Osteoblast (primary cell): ENCODE data around the gene ASIC3. TPM values are rescaled to one million over a fixed set of nuclear protein-coding genes. Genes with fewer than 3 reads are reported as not detected.

Experiments
- DNase-seq: peaks from one replicate; pipeline ENCODE4 v3.0.0; 2011; ENCODE audit warnings: low spot score, mixed read lengths; ENCODE audit not compliant: insufficient read length; ENCODE audit errors: missing footprints
- H2AFZ ChIP-seq: 2 replicates; pipeline ENCODE4 v1.6.0; 2011; ENCODE audit warnings: mild to moderate bottlenecking, low read length
- H3K27ac ChIP-seq: 2 replicates; pipeline ENCODE4 v1.5.1; 2011; ENCODE audit warnings: mild to moderate bottlenecking, low read depth, low read length, moderate library complexity
- H3K27me3 ChIP-seq: 2 replicates; pipeline ENCODE4 v1.6.0; 2012; ENCODE audit warnings: mild to moderate bottlenecking, control low read depth, inconsistent platforms, low read length, moderate library complexity; ENCODE audit not compliant: insufficient read depth
- H3K36me3 ChIP-seq: 2 replicates; pipeline ENCODE4 v1.5.1; 2011; ENCODE audit warnings: mild to moderate bottlenecking, low read length, control low read depth, moderate library complexity; ENCODE audit not compliant: insufficient read depth
- H3K4me1 ChIP-seq: 2 replicates; pipeline ENCODE4 v1.5.1; 2011; ENCODE audit warnings: mild to moderate bottlenecking, low read length, control low read depth, moderate library complexity; ENCODE audit not compliant: insufficient read depth
- H3K4me2 ChIP-seq: 2 replicates; pipeline ENCODE4 v1.6.0; 2011; ENCODE audit warnings: mild to moderate bottlenecking, low read length; ENCODE audit not compliant: insufficient read depth
- H3K4me3 ChIP-seq: fragments of 200-600 bp; sonication (generic); 3 replicates; pipeline ENCODE4 v1.5.1; 2012; ENCODE audit warnings: mild to moderate bottlenecking, low read length, inconsistent platforms; ENCODE audit not compliant: insufficient read depth
- H3K79me2 ChIP-seq: 2 replicates; pipeline ENCODE4 v1.6.0; 2012; ENCODE audit warnings: mild to moderate bottlenecking, low read length, control low read depth, inconsistent platforms; ENCODE audit not compliant: insufficient read depth
- H3K9me3 ChIP-seq: 2 replicates; pipeline ENCODE4 v1.5.1; 2011; ENCODE audit warnings: low read depth, low read length, control low read depth
- H4K20me1 ChIP-seq: 2 replicates; pipeline ENCODE4 v1.6.0; 2012; ENCODE audit warnings: mild to moderate bottlenecking, low read length, control low read depth; ENCODE audit not compliant: insufficient read depth
- total RNA-seq: library from RNA; depleted of rRNA; stranded (reverse); fragments of >200 nt; gene quantifications from 2 replicates; pipeline ENCODE4 v1.2.3, GENCODE V29; 2012
- TF ChIP-seq, protein P1 (sequence below): IDR thresholded peaks from 2 replicates; pipeline ENCODE4 v1.5.1; 2011; ENCODE audit warnings: mild to moderate bottlenecking, low read depth, low read length, moderate library complexity; ENCODE audit errors: extremely low read depth

Gene ASIC3
- total RNA-seq, 1 donor = under 0.01 TPM

- no peak overlapping the region for H3K27ac ChIP-seq
- no peak for DNase-seq
- no peak overlapping the region for H3K4me3 ChIP-seq
- no peak overlapping the region for H3K4me2 ChIP-seq
- no peak overlapping the region for H2AFZ ChIP-seq
- H3K4me1 ChIP-seq = no peaks in the 10 kb centered on the region
- TF ChIP-seq, protein P1, sequence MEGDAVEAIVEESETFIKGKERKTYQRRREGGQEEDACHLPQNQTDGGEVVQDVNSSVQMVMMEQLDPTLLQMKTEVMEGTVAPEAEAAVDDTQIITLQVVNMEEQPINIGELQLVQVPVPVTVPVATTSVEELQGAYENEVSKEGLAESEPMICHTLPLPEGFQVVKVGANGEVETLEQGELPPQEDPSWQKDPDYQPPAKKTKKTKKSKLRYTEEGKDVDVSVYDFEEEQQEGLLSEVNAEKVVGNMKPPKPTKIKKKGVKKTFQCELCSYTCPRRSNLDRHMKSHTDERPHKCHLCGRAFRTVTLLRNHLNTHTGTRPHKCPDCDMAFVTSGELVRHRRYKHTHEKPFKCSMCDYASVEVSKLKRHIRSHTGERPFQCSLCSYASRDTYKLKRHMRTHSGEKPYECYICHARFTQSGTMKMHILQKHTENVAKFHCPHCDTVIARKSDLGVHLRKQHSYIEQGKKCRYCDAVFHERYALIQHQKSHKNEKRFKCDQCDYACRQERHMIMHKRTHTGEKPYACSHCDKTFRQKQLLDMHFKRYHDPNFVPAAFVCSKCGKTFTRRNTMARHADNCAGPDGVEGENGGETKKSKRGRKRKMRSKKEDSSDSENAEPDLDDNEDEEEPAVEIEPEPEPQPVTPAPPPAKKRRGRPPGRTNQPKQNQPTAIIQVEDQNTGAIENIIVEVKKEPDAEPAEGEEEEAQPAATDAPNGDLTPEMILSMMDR = no peak
- no peaks in the 10 kb centered on the region for H3K9me3 ChIP-seq
- H4K20me1 ChIP-seq = no peaks in the 10 kb centered on the region
- no peaks in the 10 kb centered on the region for H3K27me3 ChIP-seq
- no peaks in the 10 kb centered on the region for H3K79me2 ChIP-seq
- H3K36me3 ChIP-seq = no peaks in the 10 kb centered on the region
Observed at GRCh38 chr7:151000897-151001495, 47.3 kb upstream of the ASIC3 start.

DNA sequence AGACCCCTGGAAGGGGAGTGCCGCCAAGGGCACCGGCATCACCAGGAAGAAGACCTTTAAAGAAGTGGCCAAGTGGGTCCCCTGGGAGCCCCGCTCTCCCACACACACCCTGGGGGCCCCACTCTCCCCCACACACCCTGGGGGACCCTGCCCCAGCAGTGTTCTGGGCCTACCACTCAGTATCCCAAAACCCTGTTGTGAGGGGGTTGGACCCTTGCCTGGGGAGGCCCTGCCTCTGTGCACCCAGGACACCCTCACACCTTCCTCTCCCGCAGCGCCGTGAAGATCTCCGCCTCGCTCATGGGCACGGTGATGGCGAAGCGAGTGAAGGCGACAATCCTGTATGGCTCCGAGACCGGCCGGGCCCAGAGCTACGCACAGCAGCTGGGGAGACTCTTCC lies 46.8 kb upstream of the ASIC3 start:
- DNase-seq = peak; percentile 63
- no peak overlapping the region for H3K4me2 ChIP-seq
- H3K4me3 ChIP-seq = no peak overlapping the region
- no peaks in the 10 kb centered on the region for H3K9me3 ChIP-seq
- no peaks in the 10 kb centered on the region for H3K4me1 ChIP-seq
- no peaks in the 10 kb centered on the region for H3K27me3 ChIP-seq
- no peak overlapping the region for H2AFZ ChIP-seq
- TF ChIP-seq, protein P1 = no peak
- no peaks in the 10 kb centered on the region for H4K20me1 ChIP-seq
- no peaks in the 10 kb centered on the region for H3K79me2 ChIP-seq
- no peak overlapping the region for H3K27ac ChIP-seq
- no peaks in the 10 kb centered on the region for H3K36me3 ChIP-seq

- Histone ChIP-seq H2AFZ (no peak overlapping the region), H3K9me3 (no peaks in the 10 kb centered on the region), H3K79me2 (no peaks in the 10 kb centered on the region), H3K27me3 (no peaks in the 10 kb centered on the region), H3K27ac (no peak overlapping the region), H3K4me3 (no peak overlapping the region), H3K4me2 (no peak overlapping the region), H3K36me3 (no peaks in the 10 kb centered on the region), H3K4me1 (no peaks in the 10 kb centered on the region), H4K20me1 (no peaks in the 10 kb centered on the region)
- no peak for DNase-seq
- TF ChIP-seq, protein P1 = no peak
Observed at GRCh38 chr7:151003572-151003971, 44.8 kb upstream of the ASIC3 start.

- Histone ChIP-seq H3K36me3 (no peaks in the 10 kb centered on the region), H3K4me3 (no peak overlapping the region), H3K9me3 (no peaks in the 10 kb centered on the region), H3K27me3 (no peaks in the 10 kb centered on the region), H2AFZ (no peak overlapping the region), H3K79me2 (no peaks in the 10 kb centered on the region), H4K20me1 (no peaks in the 10 kb centered on the region), H3K4me2 (no peak overlapping the region), H3K27ac (no peak overlapping the region), H3K4me1 (no peaks in the 10 kb centered on the region)
- TF ChIP-seq, protein P1 = no peak
- DNase-seq = no peak
Observed at GRCh38 chr7:151005566-151005965, 42.8 kb upstream of the ASIC3 start.
